KG1 (cell line): ENCODE data around the gene BHLHA15.

ENCODE experiments used
- DNase-seq: peaks from one replicate; lab custom pipeline; 2025; lab: John Stamatoyannopoulos, UW

The BHLHA15 gene

DNA sequence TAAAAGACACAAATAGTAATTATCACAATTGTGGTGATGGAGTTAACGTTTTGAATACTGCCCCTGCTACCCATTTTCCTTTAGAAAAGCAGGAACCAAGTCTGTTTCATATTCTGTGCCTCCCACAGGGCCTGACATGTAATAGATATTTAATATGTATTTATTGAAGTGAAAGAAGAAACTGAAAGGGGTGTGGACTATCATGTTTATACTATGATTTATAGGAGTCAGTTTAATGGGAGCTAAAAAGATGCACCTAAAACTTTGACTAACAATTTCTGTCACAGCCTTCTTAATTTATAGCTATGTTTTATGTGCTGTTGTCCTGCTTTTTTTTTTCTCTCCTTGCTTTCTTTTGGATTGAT is 24.1 kb upstream of the BHLHA15 start:
- DNase-seq: no peak

GRCh38 chr7:98189559-98189958 is 21.7 kb upstream of the BHLHA15 start:
- no peak for DNase-seq

GRCh38 chr7:98191668-98192431 is 19.4 kb upstream of the BHLHA15 start:
- no peak for DNase-seq

DNA sequence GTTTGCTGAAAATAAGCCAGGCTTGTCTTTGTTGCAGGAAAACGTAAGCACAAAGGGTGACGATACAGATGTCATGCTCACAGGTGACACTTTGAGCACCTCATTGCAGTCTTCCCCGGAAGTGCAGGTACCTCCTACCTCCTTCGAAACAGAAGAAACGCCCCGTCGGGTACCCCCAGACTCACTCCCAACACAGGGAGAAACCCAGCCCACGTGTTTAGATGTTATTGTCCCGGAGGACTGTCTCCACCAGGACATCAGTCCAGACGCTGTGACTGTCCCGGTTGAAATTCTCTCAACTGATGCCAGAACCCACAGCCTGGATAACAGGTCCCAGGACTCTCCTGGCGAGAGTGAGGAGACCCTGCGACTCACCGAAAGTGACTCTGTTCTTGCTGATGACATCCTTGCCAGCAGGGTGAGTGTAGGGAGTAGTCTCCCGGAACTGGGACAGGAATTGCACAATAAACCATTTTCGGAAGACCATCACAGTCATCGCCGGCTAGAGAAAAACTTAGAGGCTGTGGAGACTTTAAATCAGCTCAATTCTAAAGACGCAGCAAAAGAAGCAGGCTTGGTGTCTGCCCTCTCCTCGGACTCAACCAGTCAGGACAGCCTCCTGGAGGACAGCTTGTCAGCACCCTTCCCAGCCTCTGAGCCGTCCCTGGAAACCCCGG is 18.3 kb upstream of the BHLHA15 start:
- DNase-seq: no peak

GRCh38 chr7:98193474-98194180 is 17.6 kb upstream of the BHLHA15 start:
- DNase-seq: no peak

DNA sequence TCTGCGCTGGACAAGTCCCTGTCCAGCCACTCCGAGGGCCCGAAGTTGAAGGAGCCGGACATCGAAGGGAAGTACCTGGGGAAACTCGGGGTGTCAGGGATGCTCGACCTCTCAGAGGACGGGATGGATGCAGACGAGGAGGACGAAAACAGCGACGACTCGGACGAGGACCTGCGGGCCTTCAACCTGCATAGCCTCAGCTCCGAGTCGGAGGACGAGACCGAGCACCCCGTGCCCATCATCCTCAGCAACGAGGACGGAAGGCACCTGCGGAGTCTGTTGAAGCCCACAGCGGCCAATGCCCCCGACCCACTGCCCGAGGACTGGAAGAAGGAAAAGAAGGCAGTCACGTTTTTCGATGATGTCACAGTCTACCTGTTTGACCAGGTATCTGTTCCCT is 17.1 kb upstream of the BHLHA15 start:
- DNase-seq: no peak

DNA sequence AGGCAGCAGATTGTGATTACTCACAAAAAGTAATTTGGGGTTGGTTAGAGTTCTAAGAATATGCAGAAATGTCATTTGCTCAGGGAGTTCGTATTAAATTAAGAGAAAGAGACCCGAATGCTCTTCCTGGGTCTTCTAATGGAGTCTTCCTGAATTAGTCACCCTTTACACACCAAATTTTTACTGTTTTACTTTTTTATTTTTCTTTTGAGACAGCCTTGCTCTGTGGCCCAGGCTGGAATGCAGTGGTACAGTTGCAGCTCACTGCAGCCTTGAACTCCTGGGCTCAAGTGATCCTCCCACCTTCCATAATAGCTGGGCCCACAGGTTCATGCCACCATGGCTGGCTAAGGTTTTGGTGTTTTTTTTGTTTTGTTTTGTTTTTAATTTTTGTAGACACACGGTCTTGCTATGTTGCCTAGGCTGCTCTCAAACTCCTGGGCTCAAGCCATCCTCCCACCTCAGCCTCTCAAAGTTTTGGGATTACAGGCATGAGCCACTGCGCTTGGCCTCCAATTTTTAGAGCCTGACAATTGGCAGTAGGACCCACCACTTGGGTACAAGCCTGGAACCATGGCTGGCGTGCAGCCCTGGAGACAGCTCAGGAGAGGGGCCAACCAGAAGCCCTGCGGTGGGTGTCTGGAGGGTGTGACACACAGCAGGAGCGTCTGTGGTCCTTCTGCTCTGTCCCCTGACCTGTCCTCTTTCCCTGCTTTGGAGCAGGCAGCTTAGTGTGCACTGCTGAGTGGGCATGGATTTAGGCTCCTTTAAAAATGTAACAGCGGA is 16.4 kb upstream of the BHLHA15 start:
- no peak for DNase-seq

GRCh38 chr7:98196706-98197605 is 14.3 kb upstream of the BHLHA15 start:
- no peak for DNase-seq

- no peak for DNase-seq
Measured at GRCh38 chr7:98199131-98199530, 12.1 kb upstream of the BHLHA15 start.

- no peak for DNase-seq
Measured at GRCh38 chr7:98200364-98200763, 10.9 kb upstream of the BHLHA15 start.

DNA sequence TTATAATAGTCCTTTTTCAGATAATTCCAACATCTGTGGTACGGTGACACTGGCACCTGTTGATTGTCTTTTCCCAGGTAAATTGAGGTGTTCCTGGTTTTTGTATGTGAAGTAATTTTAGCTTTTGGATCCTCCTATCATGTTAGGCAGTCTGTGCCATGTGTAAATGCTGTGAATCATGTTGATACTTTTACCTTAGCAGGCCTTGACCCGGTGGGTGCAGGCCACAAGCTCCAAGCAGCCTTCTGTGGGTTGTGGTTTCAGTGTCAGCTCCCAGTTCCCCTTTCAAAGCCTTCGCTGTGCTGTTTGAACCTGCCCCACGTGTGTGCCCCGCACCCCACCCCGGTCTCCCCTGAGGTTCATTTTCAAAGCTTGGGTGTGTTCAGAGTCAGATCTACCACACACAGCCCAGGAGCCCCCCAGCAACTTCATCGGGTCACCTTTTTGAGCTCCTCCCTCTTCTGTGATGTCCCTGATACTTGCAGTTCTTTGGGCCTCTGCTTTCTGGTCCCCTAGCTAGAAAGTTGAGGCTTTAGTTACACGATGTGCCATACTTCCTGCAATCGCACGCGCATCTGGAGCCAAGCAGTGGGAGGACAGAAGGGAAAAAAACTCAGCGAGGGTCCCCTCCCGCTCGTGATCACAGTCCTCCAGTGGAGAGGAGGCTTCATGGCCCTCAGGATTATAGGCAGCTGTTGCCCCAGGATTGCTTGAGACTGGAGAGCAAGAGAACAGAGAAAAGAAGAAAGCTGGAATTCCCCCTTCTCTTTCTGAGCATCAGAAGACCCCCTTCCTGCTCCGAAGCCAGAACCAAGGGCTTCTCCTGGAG is 8.7 kb upstream of the BHLHA15 start:
- DNase-seq: peak; percentile 18

GRCh38 chr7:98203261-98203963 is 7.8 kb upstream of the BHLHA15 start:
- no peak for DNase-seq

DNA sequence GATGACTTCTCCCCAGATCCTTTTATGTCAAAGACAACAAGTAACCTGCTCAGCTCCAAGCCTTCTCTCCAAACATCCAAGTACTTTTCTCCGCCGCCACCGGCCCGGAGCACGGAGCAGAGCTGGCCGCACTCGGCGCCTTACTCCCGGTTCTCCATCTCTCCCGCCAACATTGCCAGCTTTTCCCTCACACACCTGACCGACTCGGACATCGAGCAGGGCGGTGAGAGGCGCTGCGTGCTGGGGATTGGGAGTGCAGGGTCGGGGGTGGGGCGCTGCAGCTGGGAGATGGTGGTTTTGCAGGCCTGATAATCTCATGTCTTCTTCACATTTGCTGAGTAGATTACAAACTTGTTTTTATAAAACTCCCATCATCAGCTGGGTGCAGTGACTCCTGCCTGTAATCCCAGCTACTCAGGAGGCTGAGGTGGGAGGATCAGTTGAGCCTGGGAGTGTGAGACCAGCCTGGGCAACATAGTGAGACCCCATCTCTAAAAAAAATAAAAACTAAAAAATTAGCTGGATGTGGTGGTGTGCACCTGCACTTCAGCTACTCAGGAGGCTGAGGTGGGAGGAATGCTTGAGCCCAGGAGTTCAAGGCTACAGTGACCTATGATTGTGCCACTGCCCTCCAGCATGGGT is 7.2 kb upstream of the BHLHA15 start:
- no peak for DNase-seq

- DNase-seq: no peak
Measured at GRCh38 chr7:98204670-98205069, 6.6 kb upstream of the BHLHA15 start.

GRCh38 chr7:98205162-98205845 is 5.9 kb upstream of the BHLHA15 start:
- no peak for DNase-seq

DNA sequence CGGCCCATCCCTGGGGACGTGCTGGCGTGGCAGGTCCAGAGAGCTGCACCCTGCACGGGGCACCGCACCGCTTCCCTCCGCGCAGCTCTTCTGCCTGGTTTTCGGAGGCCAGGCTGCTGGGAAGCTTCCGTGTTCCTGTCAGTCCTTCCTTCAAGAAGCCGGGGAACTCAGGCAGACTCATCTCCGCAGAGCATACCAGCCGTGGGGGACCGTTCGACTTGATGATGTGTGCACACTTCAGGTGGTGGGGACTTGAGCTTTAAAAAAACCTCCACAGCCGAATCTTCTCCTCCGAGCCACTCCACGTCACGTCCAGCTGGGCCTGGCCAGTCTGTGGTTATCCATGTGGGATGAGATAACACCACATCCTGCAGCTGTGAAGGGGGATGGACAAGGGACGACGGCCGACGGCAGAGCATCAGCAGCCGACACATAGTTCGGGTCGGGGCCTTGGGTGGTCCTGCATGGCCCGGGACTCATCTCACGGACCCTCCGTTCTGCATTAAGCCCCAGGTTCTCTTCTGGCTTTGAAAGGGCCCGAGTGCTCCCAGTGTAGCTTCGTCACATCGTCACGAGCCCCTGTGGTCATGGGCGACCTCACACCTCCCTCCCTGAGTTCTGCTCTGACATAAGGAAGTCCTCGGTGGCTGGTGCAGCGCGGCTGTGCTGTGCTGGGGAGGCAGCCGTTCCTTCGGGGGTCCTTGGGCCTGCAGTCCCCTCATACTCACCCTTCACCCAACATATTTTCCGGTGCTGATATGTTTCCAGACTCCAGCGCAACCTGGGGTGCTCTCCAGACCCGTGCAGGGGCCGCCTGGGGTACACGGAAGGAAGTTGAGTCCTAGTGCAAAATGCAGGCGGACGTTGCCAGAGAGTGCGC is 4.5 kb upstream of the BHLHA15 start:
- DNase-seq: no peak

GRCh38 chr7:98209166-98209920 is 1.9 kb upstream of the BHLHA15 start:
- no peak for DNase-seq
